ENCODE results near the gene MRS2.
"Not testable (repeated sequence)": the region's sequence is repeated elsewhere in the genome, so short reads cannot be mapped to it uniquely, and the experiment has no call there.

Gene MRS2, protein sequence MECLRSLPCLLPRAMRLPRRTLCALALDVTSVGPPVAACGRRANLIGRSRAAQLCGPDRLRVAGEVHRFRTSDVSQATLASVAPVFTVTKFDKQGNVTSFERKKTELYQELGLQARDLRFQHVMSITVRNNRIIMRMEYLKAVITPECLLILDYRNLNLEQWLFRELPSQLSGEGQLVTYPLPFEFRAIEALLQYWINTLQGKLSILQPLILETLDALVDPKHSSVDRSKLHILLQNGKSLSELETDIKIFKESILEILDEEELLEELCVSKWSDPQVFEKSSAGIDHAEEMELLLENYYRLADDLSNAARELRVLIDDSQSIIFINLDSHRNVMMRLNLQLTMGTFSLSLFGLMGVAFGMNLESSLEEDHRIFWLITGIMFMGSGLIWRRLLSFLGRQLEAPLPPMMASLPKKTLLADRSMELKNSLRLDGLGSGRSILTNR

DNA sequence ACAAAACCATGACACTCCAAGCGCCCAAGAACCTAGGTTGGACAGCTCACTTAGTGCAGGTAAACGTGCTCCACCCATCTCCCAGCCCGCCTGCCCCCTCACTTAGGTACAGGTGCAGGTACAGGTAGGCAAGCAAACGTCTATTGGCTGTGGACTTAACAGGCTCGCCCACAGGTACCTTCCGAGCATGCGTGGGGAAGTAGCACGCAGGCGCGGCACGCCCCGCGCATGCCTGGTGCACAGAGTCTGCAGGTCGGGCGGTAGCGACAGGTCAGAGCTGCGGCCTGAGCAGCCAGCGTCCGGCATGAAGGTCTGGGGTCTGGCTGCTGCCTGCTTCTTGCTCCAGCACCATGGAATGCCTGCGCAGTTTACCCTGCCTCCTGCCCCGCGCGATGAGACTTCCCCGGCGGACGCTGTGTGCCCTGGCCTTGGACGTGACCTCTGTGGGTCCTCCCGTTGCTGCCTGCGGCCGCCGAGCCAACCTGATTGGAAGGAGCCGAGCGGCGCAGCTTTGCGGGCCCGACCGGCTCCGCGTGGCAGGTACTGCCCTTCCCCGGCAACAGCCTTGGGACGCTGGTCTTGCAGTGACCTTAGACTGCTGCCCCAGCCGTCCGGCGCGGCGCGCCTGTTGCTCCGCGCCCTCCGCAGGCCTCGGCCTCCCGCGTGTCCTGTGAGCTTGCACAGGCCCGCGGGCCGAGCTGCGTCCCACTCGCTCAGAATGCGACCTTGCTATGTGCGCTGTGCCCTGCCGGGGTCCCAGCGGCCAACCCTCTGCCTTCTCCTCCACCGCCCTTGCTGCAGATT, at the start of gene MRS2:
TSS of gene MRS2 (plus strand) at position 240 of the 804 bp plus-strand sequence. CDS start at position 351, 111 bp downstream.
- no peak for TF ChIP-seq JUND (IDR thresholded peaks at IDR 0.05; ENCODE audit: low read depth)
- peak; percentile 94 to 98 for DNase-seq (ENCODE audit: low read depth in 1 of 2, low spot score in 1 of 2)
- in situ Hi-C loops (cut with HindIII; ENCODE audit: low pct_unique_long_range_greater_than_20kb, low sequenced_read_pairs), result no loop called here

DNA sequence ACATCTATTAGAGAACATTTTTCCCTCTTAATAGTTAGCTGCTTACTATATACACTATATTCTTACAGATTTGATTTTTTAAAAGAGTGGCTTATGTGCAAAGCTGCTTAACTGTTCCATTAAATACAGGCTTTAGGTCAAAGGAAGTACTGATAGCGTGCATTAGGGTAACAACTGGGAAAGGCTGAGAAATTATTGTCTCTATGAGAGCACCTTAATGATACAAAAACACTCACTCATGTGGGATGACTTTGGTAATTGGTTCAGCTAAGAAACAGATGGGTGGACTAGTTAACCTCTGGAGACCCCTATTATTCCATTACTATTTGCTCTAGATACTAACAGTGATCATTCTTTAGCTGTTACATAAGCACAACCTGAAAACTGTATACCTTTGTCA, 48.9 kb upstream of the MRS2 start:
- in situ Hi-C loops (cut with HindIII; ENCODE audit: low pct_unique_long_range_greater_than_20kb, low sequenced_read_pairs), result no loop called here
- no peak for TF ChIP-seq JUND (IDR thresholded peaks at IDR 0.05; ENCODE audit: low read depth)
- no peak for DNase-seq (ENCODE audit: low read depth in 1 of 2, low spot score in 1 of 2)

DNA sequence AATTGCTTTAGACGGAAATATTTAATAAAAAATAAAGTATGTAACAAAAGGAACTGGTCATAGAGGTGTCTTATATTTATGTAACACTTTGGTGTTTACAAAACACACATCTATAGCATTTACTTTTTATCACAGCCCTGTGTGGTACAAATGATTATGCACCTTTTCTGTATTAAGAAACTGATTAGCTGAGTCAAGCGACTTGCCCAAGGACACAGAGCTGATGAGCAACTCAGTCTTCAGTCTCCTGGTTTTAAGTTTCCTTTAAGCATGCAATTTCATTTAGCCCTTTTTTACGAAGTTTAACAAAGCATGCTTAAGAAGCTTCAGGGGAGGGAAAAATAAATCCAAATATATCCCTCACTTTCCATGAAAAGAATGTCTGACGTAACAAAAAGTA, 47.3 kb upstream of the MRS2 start:
- in situ Hi-C loops (cut with HindIII; ENCODE audit: low pct_unique_long_range_greater_than_20kb, low sequenced_read_pairs), result no loop called here
- no peak for TF ChIP-seq JUND (IDR thresholded peaks at IDR 0.05; ENCODE audit: low read depth)

DNA sequence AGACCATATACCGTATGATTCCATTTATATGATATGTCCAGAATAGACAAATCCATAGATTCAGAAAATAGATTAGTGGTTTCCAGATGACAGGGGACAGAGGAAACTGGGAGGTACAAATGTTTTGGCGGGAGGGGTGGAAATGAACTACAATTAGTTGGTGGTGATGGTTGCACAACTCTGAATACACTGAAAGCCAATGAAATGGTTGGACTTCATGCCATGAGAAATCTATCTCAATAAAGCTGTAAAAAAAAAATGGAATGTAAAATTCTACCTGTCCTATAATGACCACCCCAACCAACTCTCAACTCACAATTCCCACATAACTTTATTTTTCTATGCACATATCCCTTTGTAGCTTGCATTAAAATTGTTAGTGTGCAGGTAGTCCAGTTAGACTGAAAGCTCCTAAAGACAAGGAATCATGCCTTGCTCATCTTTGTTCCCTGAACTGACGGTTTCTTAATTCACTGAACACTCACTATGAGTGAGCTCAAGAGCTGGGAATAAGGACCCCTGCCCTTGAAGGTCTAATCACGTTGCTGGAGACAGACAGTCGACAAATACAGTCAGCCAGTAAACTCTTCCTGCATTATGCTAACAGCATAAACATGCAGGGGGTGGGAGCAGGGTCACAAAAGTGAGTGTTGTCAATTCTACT, 46.3 kb upstream of the MRS2 start:
- in situ Hi-C loops (cut with HindIII; ENCODE audit: low pct_unique_long_range_greater_than_20kb, low sequenced_read_pairs), result no loop called here
- TF ChIP-seq JUND (IDR thresholded peaks at IDR 0.05; ENCODE audit: low read depth), result no peak
- DNase-seq (ENCODE audit: low read depth in 1 of 2, low spot score in 1 of 2), result no peak

More for the DNA sequence above, 47.3 kb upstream of the MRS2 start:
- no peak for DNase-seq (ENCODE audit: low read depth in 1 of 2, low spot score in 1 of 2)

DNA sequence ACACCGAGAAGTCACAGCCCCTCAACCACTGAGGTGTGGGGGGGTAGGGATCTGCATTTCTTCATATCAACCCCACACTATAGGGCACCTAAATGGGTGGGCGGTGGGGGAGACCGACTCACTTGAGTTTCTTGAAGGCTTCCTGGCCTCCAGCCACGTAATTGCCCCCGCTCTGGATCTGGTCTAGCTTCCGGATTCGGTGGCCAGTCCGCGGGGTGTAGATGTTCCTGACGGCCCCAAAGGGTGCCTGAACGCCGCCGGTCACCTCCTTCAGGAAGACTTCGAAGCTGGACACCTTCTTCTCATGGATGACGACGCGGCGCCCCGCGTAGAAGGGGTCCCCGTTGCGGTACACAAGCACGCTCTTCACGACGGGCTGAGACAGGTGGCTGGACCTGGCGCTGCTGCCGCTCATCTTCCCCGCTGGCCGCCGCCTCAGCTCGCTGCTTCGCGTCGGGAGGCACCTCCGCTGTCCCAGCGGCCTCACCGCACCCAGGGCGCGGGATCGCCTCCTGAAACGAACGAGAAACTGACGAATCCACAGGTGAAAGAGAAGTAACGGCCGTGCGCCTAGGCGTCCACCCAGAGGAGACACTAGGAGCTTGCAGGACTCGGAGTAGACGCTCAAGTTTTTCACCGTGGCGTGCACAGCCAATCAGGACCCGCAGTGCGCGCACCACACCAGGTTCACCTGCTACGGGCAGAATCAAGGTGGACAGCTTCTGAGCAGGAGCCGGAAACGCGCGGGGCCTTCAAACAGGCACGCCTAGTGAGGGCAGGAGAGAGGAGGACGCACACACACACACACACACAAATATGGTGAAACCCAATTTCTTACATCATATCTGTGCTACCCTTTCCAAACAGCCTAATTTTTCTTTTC, 45.2 kb upstream of the MRS2 start, which contains the start of gene DCDC2:
TSS of gene DCDC2 (minus strand) at position 724 of the 883 bp plus-strand sequence. CDS start at position 415, 309 bp downstream.
- in situ Hi-C loops (cut with HindIII; ENCODE audit: low pct_unique_long_range_greater_than_20kb, low sequenced_read_pairs), result no loop called here
- peak; percentile 81 to 97 for DNase-seq (ENCODE audit: low read depth in 1 of 2, low spot score in 1 of 2)
- no peak for TF ChIP-seq JUND (IDR thresholded peaks at IDR 0.05; ENCODE audit: low read depth)

DNA sequence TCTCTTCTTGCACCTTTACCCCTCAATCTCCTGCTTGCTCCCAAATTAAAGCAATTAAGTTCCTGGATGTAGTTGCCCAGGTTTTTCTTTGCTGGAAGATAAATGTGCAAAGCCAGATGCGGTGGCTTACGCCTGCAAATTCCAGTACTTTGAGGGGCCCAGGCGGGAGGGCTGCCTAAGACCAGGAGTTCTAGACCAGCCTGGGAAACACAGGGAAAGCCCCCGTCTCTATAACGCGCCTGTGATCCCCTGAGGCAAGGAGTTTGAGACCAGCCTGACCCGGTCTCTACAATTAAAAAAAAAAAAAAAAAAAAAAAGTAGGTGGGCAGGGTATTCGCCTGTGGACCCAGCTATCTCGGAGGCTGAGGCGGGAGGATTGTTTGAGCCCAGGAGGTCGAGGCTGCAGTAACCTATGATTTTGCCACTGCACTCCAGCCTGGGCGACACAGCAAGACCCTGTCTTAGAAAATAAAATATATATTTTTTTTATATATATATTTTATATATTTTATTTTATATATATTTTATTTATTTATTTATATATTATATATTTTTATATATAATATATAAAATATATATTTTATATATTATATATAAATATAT, 44.4 kb upstream of the MRS2 start:
- in situ Hi-C loops (cut with HindIII; ENCODE audit: low pct_unique_long_range_greater_than_20kb, low sequenced_read_pairs), result no loop called here
- DNase-seq (ENCODE audit: low read depth in 1 of 2, low spot score in 1 of 2), result no peak
- no peak for TF ChIP-seq JUND (IDR thresholded peaks at IDR 0.05; ENCODE audit: low read depth)

DNA sequence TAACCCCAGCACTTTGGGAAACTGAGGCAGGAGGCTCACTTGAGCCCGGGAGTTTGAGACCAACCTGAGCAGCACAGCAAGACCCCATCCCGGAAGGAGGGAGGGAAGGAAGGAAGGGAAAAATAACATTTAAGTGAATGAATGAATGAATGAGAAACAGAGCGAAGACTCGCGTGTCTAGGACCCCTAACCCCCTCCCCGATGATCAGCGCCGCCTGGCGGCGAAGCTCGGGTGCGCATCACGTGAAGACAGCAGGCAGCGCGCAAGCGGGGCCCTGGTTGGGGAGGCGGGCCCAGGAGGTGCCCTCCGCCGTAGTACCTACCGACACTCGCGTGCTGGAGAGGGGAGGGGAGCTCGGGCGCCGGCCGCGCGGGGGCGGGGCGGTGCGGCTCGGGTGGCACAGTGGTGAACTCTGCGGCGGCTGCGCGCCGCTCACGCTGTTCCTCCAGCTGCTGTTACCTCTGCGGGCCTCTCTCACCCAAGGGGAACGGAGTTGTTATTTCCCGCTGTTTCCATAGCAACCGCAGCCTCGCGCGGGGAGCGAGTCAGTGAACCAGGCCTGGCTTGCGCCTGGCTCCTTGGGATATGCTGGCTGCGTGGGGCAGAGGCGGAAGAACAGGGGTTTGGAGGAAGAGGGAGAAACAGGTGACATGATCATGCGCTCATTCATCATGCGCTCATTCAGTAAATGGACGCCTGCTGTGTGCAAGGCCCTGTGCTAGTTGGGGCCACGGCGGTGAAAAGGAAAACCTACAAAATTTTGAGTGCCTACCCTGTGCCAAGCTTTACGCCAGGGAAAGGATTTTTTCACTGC, 42.9 kb upstream of the MRS2 start:
- peak; percentile 55 to 95 for DNase-seq (ENCODE audit: low read depth in 1 of 2, low spot score in 1 of 2)
- no peak for TF ChIP-seq JUND (IDR thresholded peaks at IDR 0.05; ENCODE audit: low read depth)
- in situ Hi-C loops (cut with HindIII; ENCODE audit: low pct_unique_long_range_greater_than_20kb, low sequenced_read_pairs), result no loop called here

DNA sequence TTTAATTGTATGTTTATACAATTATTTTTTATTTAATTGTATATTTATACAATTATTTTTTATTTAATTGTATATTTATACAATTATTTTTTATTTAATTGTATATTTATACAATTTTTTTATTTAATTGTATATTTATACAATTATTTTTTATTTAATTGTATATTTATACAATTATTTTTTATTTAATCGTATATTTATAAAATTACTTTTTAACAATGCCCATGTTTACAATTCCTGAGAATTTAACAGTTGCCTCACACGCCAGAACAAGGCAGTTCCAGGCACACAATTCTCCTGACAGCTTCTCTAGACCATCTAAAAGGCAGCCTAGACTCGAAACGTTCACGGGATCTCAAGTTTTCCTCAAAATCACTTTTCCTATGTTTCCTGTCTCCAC, 40.4 kb upstream of the MRS2 start:
- DNase-seq (ENCODE audit: low read depth in 1 of 2, low spot score in 1 of 2); in situ Hi-C loops (cut with HindIII; ENCODE audit: low pct_unique_long_range_greater_than_20kb, low sequenced_read_pairs): not testable (repeated sequence)

DNA sequence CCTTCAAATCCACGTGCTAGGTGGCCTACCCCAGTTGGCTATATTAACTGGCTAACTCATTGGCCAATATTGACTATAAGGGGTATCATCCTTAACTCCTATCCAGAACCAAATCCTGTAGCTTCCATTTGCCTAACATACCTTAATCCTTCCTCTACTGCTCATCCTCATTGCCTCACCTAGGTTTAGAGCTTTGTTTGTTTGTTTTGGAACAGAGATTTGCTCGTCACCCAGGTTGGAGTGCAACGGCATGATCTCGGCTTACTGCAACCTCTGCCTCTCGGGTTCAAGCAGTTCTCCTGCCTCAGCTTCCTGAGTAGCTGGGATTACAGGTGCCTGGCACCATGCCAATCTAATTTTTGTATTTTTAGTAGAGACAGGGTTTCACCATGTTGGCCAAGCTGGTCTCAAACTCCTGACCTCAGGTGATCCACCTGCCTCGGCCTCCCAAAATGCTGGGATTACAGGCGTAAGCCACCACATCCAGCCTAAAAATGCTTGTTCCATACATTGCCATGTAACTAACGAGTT, 37.6 kb upstream of the MRS2 start:
- DNase-seq (ENCODE audit: low read depth in 1 of 2, low spot score in 1 of 2); in situ Hi-C loops (cut with HindIII; ENCODE audit: low pct_unique_long_range_greater_than_20kb, low sequenced_read_pairs): not testable (repeated sequence)

DNA sequence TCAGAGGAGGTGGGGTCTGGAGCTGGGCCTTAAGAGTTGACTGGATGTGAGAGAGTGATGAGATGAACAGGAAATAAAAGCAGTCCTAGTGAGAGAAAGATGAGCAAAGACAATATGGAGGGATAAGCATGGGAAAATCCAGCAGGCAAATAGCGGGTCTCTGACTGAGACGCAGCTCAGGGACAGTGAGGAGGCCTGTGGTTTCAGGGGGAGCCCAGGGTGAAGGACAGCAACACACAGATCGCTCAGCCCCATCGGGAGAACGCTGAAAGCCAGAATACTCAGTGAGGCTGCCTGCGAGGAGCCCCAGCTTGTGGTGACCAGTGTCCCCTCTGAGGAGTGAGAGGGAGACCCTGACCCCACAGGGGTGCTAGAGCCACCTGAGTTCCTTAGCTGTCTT, 28.1 kb upstream of the MRS2 start:
- DNase-seq (ENCODE audit: low read depth in 1 of 2, low spot score in 1 of 2), result no peak
- no peak for TF ChIP-seq JUND (IDR thresholded peaks at IDR 0.05; ENCODE audit: low read depth)

More for the DNA sequence above, 28.1 kb upstream of the MRS2 start:
- in situ Hi-C loops (cut with HindIII; ENCODE audit: low pct_unique_long_range_greater_than_20kb, low sequenced_read_pairs), result no loop called here

Measured in T47D (cell line).